Breast epithelium (tissue), 4 donors: ENCODE measurements around the gene PAX4. TPM values are rescaled to one million over a fixed set of nuclear protein-coding genes. Genes with fewer than 3 reads are reported as not detected.

Experiments
- DNase-seq, 2 donors: peaks; one replicate each; pipeline ENCODE4 v3.0.0-alpha.2; 2019; ENCODE audit warnings: low spot score in 2 of 2
- H3K27ac ChIP-seq, 2 donors: fragments of 200-600 bp; sonication (generic) in 1 of 2; one replicate each; pipeline ENCODE4 v1.5.1; 2016 to 2019; ENCODE audit warnings: mild to moderate bottlenecking in 1 of 2
- H3K27me3 ChIP-seq, 2 donors: fragments of 200-600 bp; sonication (generic) in 1 of 2; one replicate each; pipeline versions ENCODE4 v1.5.1 to v1.6.0; 2017 to 2019; ENCODE audit warnings: control low read depth in 1 of 2, mild to moderate bottlenecking in 1 of 2
- H3K36me3 ChIP-seq: fragments of 200-600 bp; one replicate; pipeline ENCODE4 v1.5.1; 2019
- H3K4me1 ChIP-seq, 2 donors: fragments of 200-600 bp; sonication (generic); one replicate each; pipeline ENCODE4 v1.5.1; 2016 to 2019; ENCODE audit warnings: control low read depth in 1 of 2
- H3K4me3 ChIP-seq, 3 donors: fragments of 200-600 bp; sonication (generic); 1 replicate in 2 of 3; 2 replicates in 1 of 3; pipeline ENCODE4 v1.5.1; 2016 to 2019; ENCODE audit warnings: mild to moderate bottlenecking in 3 of 3, moderate library complexity in 2 of 3
- H3K9me3 ChIP-seq, 2 donors: fragments of 200-600 bp; sonication (generic) in 1 of 2; one replicate each; pipeline ENCODE4 v1.5.1; 2016 to 2019; ENCODE audit warnings: control low read depth in 1 of 2
- CTCF ChIP-seq, 3 donors: fragments of 450-650 bp; IDR thresholded peaks; one replicate each; pipeline ENCODE4 v1.5.1; 2016 to 2017; ENCODE audit warnings: antibody characterized with exemption in 3 of 3, mild to moderate bottlenecking in 3 of 3, moderate library complexity in 3 of 3
- POLR2A ChIP-seq: fragments of 450-650 bp; IDR thresholded peaks from one replicate; pipeline ENCODE4 v1.6.1; 2016; ENCODE audit warnings: antibody characterized with exemption, mild to moderate bottlenecking, moderate library complexity
- POLR2AphosphoS5 ChIP-seq, 3 donors: sonication (generic); formaldehyde crosslinking; IDR thresholded peaks; one replicate each; pipeline ENCODE4 v1.6.1; 2017; ENCODE audit warnings: antibody characterized with exemption in 3 of 3
- intact Hi-C: fragments of 100-400 bp; cut with DNase I; formaldehyde crosslinking; loops from one replicate; pipeline ENCODE4 v1.15.1; 2023; ENCODE audit warnings: low total_unique reads
- total RNA-seq, 3 donors: library from RNA; depleted of rRNA; stranded (reverse); fragments of >200 nt; gene quantifications; one replicate each; pipeline ENCODE4 v1.1.0, GENCODE V29; 2016

PAX4 gene
- total RNA-seq, 3 donors from 2014 or later: not detected

GRCh38 chr7:127657500-127657899 lies 39.6 kb upstream of the PAX4 start:
- TF ChIP-seq POLR2A: no peak
- no peak for TF ChIP-seq POLR2AphosphoS5 (IDR thresholded peaks at IDR 0.05)
- no peak for TF ChIP-seq CTCF (IDR thresholded peaks at IDR 0.05)

GRCh38 chr7:127655720-127656119 lies 37.8 kb upstream of the PAX4 start:
- H3K36me3 ChIP-seq: no peaks in the 10 kb centered on the region
- intact Hi-C loops: no loop called here
- H3K27ac ChIP-seq: no peak overlapping the region
- no peaks in the 10 kb centered on the region for H3K27me3 ChIP-seq
- DNase-seq: no peak
- no peak overlapping the region for H3K4me3 ChIP-seq
- no peaks in the 10 kb centered on the region for H3K9me3 ChIP-seq
- no peak for TF ChIP-seq POLR2AphosphoS5 (IDR thresholded peaks at IDR 0.05)
- no peak for TF ChIP-seq POLR2A
- TF ChIP-seq CTCF (IDR thresholded peaks at IDR 0.05): no peak
- H3K4me1 ChIP-seq: no peaks in the 10 kb centered on the region

More at GRCh38 chr7:127657500-127657899, 39.6 kb upstream of the PAX4 start:
- Histone ChIP-seq H3K4me1 (no peaks in the 10 kb centered on the region), H3K27me3 (no peaks in the 10 kb centered on the region), H3K9me3 (no peaks in the 10 kb centered on the region), H3K4me3 (no peak overlapping the region), H3K27ac (no peak overlapping the region), H3K36me3 (no peaks in the 10 kb centered on the region)
- intact Hi-C loops: no loop called here
- no peak for DNase-seq

DNA sequence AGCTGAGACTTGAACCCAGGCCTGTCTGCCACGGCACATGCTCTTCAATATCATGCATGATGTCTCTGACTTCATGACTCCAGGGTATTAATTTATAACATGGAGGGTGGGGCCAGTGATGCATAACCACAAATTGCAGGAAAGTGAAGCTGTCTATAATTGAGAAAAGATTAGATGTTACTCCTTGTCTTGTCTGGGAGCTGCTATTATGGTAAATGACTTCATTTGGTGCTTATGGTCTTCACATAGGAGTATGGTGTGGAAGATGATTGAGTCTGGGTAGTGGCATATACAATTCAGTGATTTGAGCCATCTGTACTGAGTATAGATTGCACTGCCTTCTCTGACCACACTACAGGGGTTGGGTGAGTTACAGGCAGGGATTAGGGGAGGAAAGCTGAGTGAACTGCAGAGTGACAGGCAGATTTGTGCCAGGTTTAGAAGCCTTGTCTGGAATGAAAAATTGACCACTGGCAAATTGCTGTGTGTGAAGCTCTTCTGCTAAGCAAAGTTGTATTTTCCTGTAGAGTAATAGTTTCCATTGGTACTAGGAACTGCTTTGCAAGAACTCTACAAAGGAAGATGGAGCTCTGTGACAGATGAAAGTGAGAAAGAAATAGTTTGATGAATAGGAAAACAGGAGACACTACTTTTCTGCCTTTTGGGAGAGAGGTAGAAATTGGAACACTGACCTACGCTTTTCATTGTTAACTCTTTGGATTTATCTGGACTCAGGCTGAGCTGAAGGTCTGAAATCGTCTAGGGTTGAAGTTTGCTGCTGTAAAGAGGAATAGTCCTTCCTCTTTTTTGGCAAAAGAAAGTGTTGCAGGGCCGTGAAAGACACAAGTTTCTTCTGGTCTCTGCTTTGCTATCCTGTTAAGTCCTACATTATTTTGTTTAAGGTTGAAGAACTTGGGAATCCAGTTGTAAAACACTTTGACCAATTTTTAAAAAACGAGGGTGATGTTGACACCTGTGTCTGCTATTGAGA lies 36.8 kb upstream of the PAX4 start:
- DNase-seq: no peak
- no peak for TF ChIP-seq CTCF (IDR thresholded peaks at IDR 0.05)
- TF ChIP-seq POLR2A: no peak
- TF ChIP-seq POLR2AphosphoS5 (IDR thresholded peaks at IDR 0.05): no peak
- no peak overlapping the region for H3K27ac ChIP-seq
- intact Hi-C loops: no loop called here
- no peaks in the 10 kb centered on the region for H3K27me3 ChIP-seq
- no peaks in the 10 kb centered on the region for H3K4me1 ChIP-seq
- peak overlapping the region in 1 of 3 donors; percentile 2 for H3K4me3 ChIP-seq
- no peaks in the 10 kb centered on the region for H3K9me3 ChIP-seq
- H3K36me3 ChIP-seq: no peaks in the 10 kb centered on the region

DNA sequence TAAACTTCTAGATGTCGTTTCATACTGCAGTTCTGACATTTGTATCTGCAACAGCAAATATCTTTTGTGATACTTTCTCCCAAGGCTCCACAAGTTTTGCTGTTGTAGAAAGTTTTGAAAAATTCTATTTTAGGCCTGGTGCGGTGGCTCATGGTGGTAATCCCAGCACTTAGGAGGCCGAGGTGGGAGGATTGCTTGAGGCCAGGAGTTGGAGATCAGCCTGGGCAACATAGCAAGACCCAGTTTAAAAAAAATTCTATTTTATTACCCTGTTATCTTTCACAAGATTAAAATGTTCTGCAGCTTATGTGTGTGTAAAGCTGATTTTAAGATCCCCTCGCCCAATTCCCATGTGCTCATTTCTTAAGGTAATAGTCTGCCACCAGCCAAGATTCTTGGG lies 35.5 kb upstream of the PAX4 start:
- Histone ChIP-seq H3K4me3 (peak overlapping the region in 2 of 3 donors; percentile 78 to 95), H3K9me3 (no peaks in the 10 kb centered on the region), H3K4me1 (no peaks in the 10 kb centered on the region), H3K27me3 (no peaks in the 10 kb centered on the region), H3K27ac (no peak overlapping the region), H3K36me3 (no peaks in the 10 kb centered on the region)
- TF ChIP-seq POLR2A (no peak), POLR2AphosphoS5 (IDR thresholded peaks at IDR 0.05) (no peak), CTCF (IDR thresholded peaks at IDR 0.05) (no peak)
- intact Hi-C loops: no loop called here
- DNase-seq: no peak
